NCI-H1092 treated with DMSO at 0.1 percent for 48 hours (cell line): ENCODE results near the gene XYLT1.
"Not testable (repeated sequence)": the region's sequence is repeated elsewhere in the genome, so short reads cannot be mapped to it uniquely, and the experiment has no call there.

Experiments
- DNase-seq: peaks from one replicate; lab custom pipeline; 2025; lab: John Stamatoyannopoulos, UW

The XYLT1 gene

GRCh38 chr16:17308186-17308585 lies 162.6 kb downstream of the XYLT1 start:
- no peak for DNase-seq

GRCh38 chr16:17307504-17307903 lies 163.3 kb downstream of the XYLT1 start:
- DNase-seq: peak; percentile 19

DNA sequence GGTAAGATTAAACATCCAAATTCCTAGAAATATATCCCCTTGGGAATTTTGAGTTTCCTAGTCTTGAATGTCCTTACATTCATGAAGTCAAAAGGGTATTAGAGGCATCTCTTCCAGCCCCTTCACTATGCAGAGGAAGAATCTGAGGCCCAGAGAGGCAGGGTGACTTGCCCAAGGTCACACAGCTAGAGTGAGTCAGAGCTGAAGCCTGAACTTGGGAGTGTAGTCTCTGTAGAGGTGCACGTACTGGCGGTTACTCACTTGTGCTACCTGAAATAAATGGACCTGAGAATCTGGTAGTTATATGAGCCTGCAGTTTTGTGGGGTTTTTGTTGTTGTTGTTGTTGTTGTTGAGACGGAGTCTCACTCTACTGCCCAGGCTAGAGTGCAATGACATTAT lies 164.0 kb downstream of the XYLT1 start:
- DNase-seq: no peak

DNA sequence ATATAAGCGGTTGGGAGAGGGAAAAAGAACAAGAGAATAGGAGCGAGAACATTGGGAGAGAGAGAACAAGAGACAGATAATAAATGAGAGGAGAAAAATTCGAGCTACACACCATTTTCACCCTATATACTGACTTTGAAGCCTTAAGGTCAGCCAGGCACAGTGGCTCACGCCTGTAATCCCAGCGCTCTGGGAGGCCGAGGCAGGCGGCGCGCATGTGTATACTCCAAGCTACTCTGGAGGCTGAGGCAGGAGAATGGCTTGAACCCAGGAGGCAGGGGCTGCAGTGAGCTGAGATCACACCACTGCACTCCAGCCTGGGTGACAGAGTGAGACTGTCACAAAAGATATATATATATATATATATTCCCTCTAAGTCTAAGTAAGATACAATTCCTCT lies 164.5 kb downstream of the XYLT1 start:
- DNase-seq: not testable (repeated sequence)

DNA sequence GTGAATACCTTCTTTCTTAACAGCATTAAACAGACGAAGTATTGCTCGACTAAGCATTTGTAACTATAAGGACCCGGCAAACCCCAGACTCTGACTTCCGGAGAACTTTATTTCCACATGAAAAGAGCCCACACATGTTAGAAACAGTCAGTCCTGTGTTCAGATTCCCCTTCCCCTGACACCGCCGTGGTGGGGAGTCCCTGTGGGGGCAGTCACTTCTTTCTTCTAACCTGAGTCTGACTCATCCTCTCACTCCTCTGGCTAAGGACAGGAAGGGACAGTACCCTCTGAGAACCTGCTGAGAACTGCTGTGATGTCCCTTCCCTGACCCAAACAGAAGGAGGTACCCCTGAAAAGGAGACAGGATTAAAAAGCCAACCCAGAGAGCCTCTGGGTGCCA lies 165.1 kb downstream of the XYLT1 start:
- no peak for DNase-seq

- DNase-seq: no peak
Measured at GRCh38 chr16:17304491-17305119, 166.2 kb downstream of the XYLT1 start.

DNA sequence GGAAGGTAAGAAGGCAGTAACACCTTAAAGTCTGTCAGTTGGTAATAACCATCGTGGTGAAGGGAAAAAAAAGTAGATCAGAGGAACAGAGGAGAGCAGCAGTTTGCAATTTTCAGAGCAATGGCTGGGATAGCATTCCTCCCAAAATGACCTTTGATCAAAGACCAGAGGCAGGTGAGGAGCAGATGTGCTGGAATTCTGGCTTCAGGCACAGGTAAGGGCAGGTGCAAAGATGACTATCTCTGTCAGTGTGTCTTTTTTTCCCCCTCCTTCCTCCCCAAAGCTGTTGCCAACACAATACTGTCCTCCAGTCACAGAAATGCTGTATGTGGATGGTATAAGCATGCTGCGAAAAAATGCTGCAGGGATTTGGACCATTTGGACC lies 166.7 kb downstream of the XYLT1 start:
- no peak for DNase-seq

- DNase-seq: no peak
Measured at GRCh38 chr16:17303101-17303500, 167.7 kb downstream of the XYLT1 start.

GRCh38 chr16:17302620-17303019 lies 168.1 kb downstream of the XYLT1 start:
- DNase-seq: no peak

- DNase-seq: no peak
Measured at GRCh38 chr16:17302214-17302613, 168.5 kb downstream of the XYLT1 start.

GRCh38 chr16:17301593-17302135 lies 169.1 kb downstream of the XYLT1 start:
- DNase-seq: no peak

- no peak for DNase-seq
Measured at GRCh38 chr16:17301184-17301583, 169.6 kb downstream of the XYLT1 start.

GRCh38 chr16:17299790-17300189 lies 171.0 kb downstream of the XYLT1 start:
- no peak for DNase-seq

DNA sequence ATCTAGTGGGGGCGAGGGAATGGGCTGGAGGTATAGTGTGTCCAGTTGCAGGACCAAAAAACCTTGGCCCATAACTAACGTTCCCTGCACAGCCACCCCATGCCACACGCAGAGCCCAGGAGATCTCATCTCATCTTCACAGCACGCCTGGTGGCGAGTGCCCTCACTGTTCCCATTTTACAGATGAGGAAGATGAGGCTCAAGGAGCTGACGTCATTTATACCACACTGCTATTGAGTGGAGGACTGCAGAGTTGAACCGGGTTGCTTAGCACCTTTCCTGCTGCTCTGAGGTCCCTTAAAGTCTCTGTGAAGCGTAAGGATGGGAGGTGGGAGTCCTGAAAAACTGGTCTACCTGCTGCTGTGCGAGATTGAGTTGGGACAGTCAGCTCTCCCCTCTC lies 172.5 kb downstream of the XYLT1 start:
- no peak for DNase-seq

- DNase-seq: no peak
Measured at GRCh38 chr16:17296431-17296830, 174.3 kb downstream of the XYLT1 start.

- no peak for DNase-seq
Measured at GRCh38 chr16:17295948-17296347, 174.8 kb downstream of the XYLT1 start.

DNA sequence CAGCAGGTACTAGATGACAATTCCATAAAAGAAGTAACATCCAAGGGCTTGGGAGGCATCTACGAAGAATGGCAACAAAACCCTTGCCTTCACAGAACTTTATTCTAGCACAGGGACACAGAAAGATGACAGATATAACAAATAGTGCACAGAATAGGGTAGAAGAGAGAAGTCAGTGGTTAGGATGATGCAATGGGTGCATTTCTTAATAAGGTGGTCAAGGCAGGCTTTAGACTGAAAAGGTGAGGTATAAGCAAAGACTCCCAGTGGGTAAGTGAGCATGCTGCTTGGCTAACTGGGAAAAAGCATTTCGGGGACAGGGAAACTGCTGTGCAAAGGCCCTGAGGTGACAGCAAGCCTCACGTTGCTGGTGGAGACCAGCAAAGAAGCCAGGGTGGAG lies 175.9 kb downstream of the XYLT1 start:
- DNase-seq: no peak

- no peak for DNase-seq
Measured at GRCh38 chr16:17293813-17294558, 176.8 kb downstream of the XYLT1 start.

- DNase-seq: no peak
Measured at GRCh38 chr16:17291289-17291688, 179.5 kb downstream of the XYLT1 start.

DNA sequence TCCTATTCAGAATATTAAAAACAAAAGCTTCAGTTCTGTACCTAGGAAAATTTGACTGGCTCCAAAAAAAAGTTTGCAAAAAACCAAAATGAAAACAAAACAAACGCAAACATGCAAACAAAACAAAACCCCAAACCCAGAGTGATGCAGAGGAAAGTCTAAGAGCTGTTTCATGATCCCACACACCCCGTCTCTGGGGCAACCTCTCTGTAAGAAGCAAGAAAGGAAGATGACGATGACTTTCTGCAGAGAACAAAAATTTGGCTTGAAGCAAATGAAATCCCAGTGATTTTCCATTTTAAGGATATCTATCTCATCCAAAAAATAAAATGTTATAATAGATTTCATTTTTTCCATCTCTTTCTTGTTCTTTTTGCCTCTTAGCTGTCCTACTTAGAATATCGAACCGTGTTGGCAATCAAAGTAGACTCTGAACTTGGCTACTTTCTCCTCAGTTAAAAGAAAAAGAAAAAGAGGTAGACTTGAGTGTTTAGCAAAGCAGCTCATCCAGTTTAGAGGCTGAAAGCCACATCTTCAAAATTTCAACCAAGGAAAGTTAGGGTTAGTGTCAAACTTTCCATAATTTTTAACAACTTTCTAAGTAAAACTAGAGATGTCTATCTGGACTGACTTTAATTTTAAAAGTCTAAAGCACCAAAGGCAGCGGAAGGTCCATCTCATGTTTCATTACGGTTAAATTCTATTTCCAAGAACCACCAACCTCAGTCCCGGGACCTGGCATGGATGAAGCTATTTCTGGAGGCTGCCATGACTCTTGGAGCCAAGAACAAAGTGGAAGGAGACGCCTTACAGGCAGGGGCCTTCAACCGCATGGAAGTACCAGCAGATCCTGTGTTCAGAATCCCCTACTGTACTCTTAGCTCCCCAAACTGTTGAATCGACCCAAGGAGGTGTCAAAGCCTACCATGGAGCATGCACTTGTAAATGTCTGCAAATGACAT lies 180.8 kb downstream of the XYLT1 start:
- DNase-seq: no peak

DNA sequence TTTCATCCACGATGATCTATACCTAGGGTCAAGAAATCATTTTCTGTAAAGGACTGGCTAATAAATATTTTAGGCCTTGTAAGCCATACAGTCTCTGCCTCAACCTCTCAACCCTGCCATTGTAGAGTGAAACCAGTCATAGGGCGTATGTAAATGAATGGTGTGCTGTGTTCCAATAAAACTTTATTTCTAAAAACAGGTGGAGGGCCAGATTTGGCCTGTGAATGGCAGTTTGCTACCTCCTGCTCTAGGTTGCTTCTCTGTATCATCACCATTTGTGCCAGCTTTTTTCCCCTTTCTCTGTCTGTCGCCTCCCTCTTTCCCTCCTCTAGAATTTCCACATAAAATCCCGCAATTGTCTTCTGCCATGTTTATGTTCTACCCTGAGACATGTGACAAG lies 181.7 kb downstream of the XYLT1 start:
- DNase-seq: no peak

- no peak for DNase-seq
Measured at GRCh38 chr16:17287166-17287800, 183.5 kb downstream of the XYLT1 start.
